GM12878 (cell line): Measurements from ENCODE around the gene PRDM1. TPM values are rescaled to one million over a fixed set of nuclear protein-coding genes. Genes with fewer than 3 reads are reported as not detected.

Experiments used
- ATAC-seq: fragments of 200-7000 bp; cut with Tn5 transposase; 3 replicates; pipeline ENCODE4 v1.9.1; 2020; ENCODE audit warnings: mild to moderate bottlenecking, moderate library complexity
- BruUV-seq: library from RNA; stranded (reverse); fragments of 400-500 nt; replicated peaks from 2 replicates; lab custom pipeline; 2021; lab: Mats Ljungman, UMichigan
- CTCF ChIA-PET: fragments of 300-600 bp; sonication (Branson Sonifier 250); formaldehyde crosslinking; extraction: SDS; loops from one replicate; lab custom pipeline; 2021; ENCODE audit warnings: inconsistent platforms; lab: Yijun Ruan, JAX
- POLR2A ChIA-PET: fragments of 350-600 bp; formaldehyde crosslinking; extraction: SDS; loops from one replicate; lab custom pipeline; 2021; ENCODE audit warnings: inconsistent platforms; lab: Charles Lee
- RAD21 ChIA-PET: fragments of 300-600 bp; sonication (Branson Sonifier 250); formaldehyde crosslinking; loops from one replicate; lab custom pipeline; 2023; ENCODE audit warnings: antibody characterized with exemption; ENCODE audit not compliant: unreplicated experiment; lab: Charles Lee
- SMC1A ChIA-PET: fragments of 300-600 bp; sonication (Branson Sonifier 250); formaldehyde crosslinking; loops from one replicate; lab custom pipeline; 2023; ENCODE audit not compliant: unreplicated experiment, uncharacterized antibody; lab: Charles Lee
- DNase-seq: peaks from one replicate; pipeline ENCODE4 v3.0.0-alpha.2; 2011; ENCODE audit warnings: low read depth, low spot score
- FAIRE-seq: peaks from 3 replicates; lab custom pipeline; 2011; peaks lifted over from hg19 to GRCh38; lab: Jason Lieb, UNC
- H2AFZ ChIP-seq: 2 replicates; pipeline ENCODE4 v1.6.0; 2011; ENCODE audit warnings: low read depth, low read length, control low read depth; ENCODE audit not compliant: control insufficient read depth
- H3K27ac ChIP-seq: 2 replicates; pipeline ENCODE4 v1.5.1; 2011; ENCODE audit warnings: control low read depth; ENCODE audit not compliant: control insufficient read depth, insufficient read depth
- H3K27me3 ChIP-seq, 2 experiments: replicated peaks in 1 of 2; 2 replicates each; pipeline versions ENCODE4 v1.6.0 to v1.6.1; 2011; ENCODE audit warnings: low read length in 1 of 2; ENCODE audit not compliant: control insufficient read depth in 2 of 2, insufficient read depth in 2 of 2
- H3K36me3 ChIP-seq, 2 experiments: 2 replicates each; pipeline ENCODE4 v1.5.1; 2011; ENCODE audit warnings: low read length in 1 of 2; ENCODE audit not compliant: control insufficient read depth in 2 of 2, insufficient read depth in 2 of 2
- H3K4me1 ChIP-seq: 2 replicates; pipeline ENCODE4 v1.6.1; 2011; ENCODE audit warnings: mild to moderate bottlenecking, low read length, moderate library complexity, mixed read lengths; ENCODE audit not compliant: control insufficient read depth, insufficient read depth
- H3K4me2 ChIP-seq: 2 replicates; pipeline ENCODE4 v1.6.0; 2011; ENCODE audit warnings: control low read depth; ENCODE audit not compliant: control insufficient read depth, insufficient read depth
- H3K4me3 ChIP-seq: fragments of 200-600 bp; sonication (generic); 2 replicates; pipeline ENCODE4 v1.5.1; 2016
- H3K79me2 ChIP-seq: 2 replicates; pipeline ENCODE4 v1.6.0; 2011; ENCODE audit warnings: low read length; ENCODE audit not compliant: control insufficient read depth, insufficient read depth
- H3K9ac ChIP-seq: 2 replicates; pipeline ENCODE4 v1.8.0; 2011; ENCODE audit warnings: low read length, control low read depth, mixed read lengths; ENCODE audit not compliant: control insufficient read depth, insufficient read depth
- H3K9me3 ChIP-seq: replicated peaks from 3 replicates; pipeline ENCODE4 v1.5.1; 2011; ENCODE audit warnings: mild to moderate bottlenecking, low read length; ENCODE audit not compliant: control insufficient read depth, insufficient read depth
- H4K20me1 ChIP-seq: 2 replicates; pipeline ENCODE4 v1.6.0; 2011; ENCODE audit not compliant: control insufficient read depth, insufficient read depth
- CREB1 ChIP-seq: IDR thresholded peaks from 2 replicates; pipeline ENCODE4 v1.6.1; 2012; ENCODE audit warnings: low read depth, mild to moderate bottlenecking, inconsistent platforms
- CUX1 ChIP-seq: IDR thresholded peaks from 2 replicates; pipeline ENCODE4 v1.6.1; 2012; ENCODE audit warnings: improper control_type of control experiment, low read depth, low read length; ENCODE audit not compliant: insufficient replicate concordance
- EP300 ChIP-seq, 2 experiments: fragments of 150-350 bp in 1 of 2; IDR thresholded peaks; 2 replicates each; pipeline ENCODE4 v1.6.1; 2011 to 2012; ENCODE audit warnings: low read depth in 2 of 2, low read length in 2 of 2, borderline replicate concordance in 1 of 2, improper control_type of control experiment in 1 of 2, inconsistent platforms in 1 of 2; ENCODE audit not compliant: control insufficient read depth in 1 of 2
- ESRRA ChIP-seq: IDR thresholded peaks from 2 replicates; pipeline ENCODE4 v1.6.1; 2012; ENCODE audit warnings: mild to moderate bottlenecking, low read length, improper control_type of control experiment
- GABPA ChIP-seq: IDR thresholded peaks from 2 replicates; pipeline ENCODE4 v1.6.1; 2014; ENCODE audit warnings: antibody characterized with exemption, low read depth, mild to moderate bottlenecking, inconsistent platforms
- HDGF ChIP-seq: fragments of 450-650 bp; IDR thresholded peaks from 2 replicates; pipeline ENCODE4 v1.6.1; 2016; ENCODE audit warnings: antibody characterized with exemption
- IKZF2 ChIP-seq, 2 experiments: fragments of 450-650 bp; IDR thresholded peaks; 2 replicates each; pipeline ENCODE4 v1.6.1; 2017; ENCODE audit warnings: mild to moderate bottlenecking in 2 of 2, moderate library complexity in 2 of 2
- PAX5 ChIP-seq: IDR thresholded peaks from 2 replicates; pipeline ENCODE4 v1.6.1; 2011; ENCODE audit warnings: low read depth, low read length, borderline replicate concordance
- REST ChIP-seq: IDR thresholded peaks from 2 replicates; pipeline ENCODE4 v1.6.1; 2012; ENCODE audit warnings: mild to moderate bottlenecking, low read depth, low read length
- RUNX3 ChIP-seq: IDR thresholded peaks from 2 replicates; pipeline ENCODE4 v1.6.1; 2012; ENCODE audit warnings: low read length, inconsistent platforms
- STAT1 ChIP-seq: fragments of 450-650 bp; conservative IDR thresholded peaks from 2 replicates; pipeline ENCODE4 v1.6.1; 2014; ENCODE audit warnings: antibody characterized with exemption, mild to moderate bottlenecking
- WGBS: methylation state at CpG from one replicate; pipeline ENCODE4 v1.1.6; 2016; ENCODE audit warnings: low lambda C conversion rate; ENCODE audit not compliant: insufficient replicate concordance, insufficient coverage; ENCODE audit errors: missing lambda C conversion rate; 5-methylcytosine and 5-hydroxymethylcytosine counted together
- in situ Hi-C: fragments of 300-500 bp; cut with MboI; formaldehyde crosslinking; loops from 9 replicates; pipeline ENCODE4 v1.14.3; 2018; ENCODE audit warnings: mixed read lengths
- intact Hi-C: fragments of 100-400 bp; cut with micrococcal nuclease; formaldehyde crosslinking; loops from one replicate; pipeline ENCODE4 v1.14.2; 2022; ENCODE audit not compliant: unreplicated experiment
- polyA plus RNA-seq, 11 experiments: library from polyadenylated mRNA; depleted of rRNA in 4 of 11; unstranded in 6 of 11; stranded (reverse) in 5 of 11; fragments of >200 nt; fragmentation: Nextera tagmentation in 4 of 11; fragmentation: Illumina TruSeq in 1 of 11; extraction: Ambion mirVana in 4 of 11; extraction: Trizol in 1 of 11; gene quantifications; 1 replicate in 1 of 11; 2 replicates in 10 of 11; pipeline versions ENCODE4 v1.2.1 to v1.2.3, GENCODE V29; 2011 to 2016; ENCODE audit warnings: inconsistent platforms in 2 of 11, missing spikeins in 2 of 11, low read depth in 1 of 11
- total RNA-seq, 4 experiments: library from RNA; depleted of rRNA in 3 of 4; stranded (reverse); fragments of >200 nt in 3 of 4; fragmentation: Illumina TruSeq in 1 of 4; extraction: Trizol in 1 of 4; gene quantifications; 2 replicates each; pipeline versions ENCODE4 v1.2.1 to v1.2.3, GENCODE V29; 2013 to 2021

The PRDM1 gene
- total and polyA plus RNA-seq, 10 of the 15 experiments (the other 5 are each of a cell fraction or from before 2014, with no cell fraction given) = 1.9 to 15.8 (median 4.1) TPM

GRCh38 chr6:106146852-106147351, 60.8 kb downstream of the PRDM1 start (continued):
- no peak for TF ChIP-seq GABPA
- peak; percentile 95 for TF ChIP-seq CUX1
- peak; percentile 44; the same call in 1 of the 2 replicates for TF ChIP-seq RUNX3
- peak; percentile 28; the same call in 1 of the 2 replicates for TF ChIP-seq PAX5
- TF ChIP-seq IKZF2 (IDR thresholded peaks at IDR 0.05) = peak; percentile 25 to 35; a peak in 2 of 4 replicates

- Histone ChIP-seq H3K36me3 (no peaks in the 10 kb centered on the region), H3K27ac (no peak overlapping the region), H3K79me2 (no peaks in the 10 kb centered on the region), H3K4me3 (no peak overlapping the region), H3K9me3 (no peaks in the 10 kb centered on the region), H2AFZ (no peak overlapping the region), H4K20me1 (no peaks in the 10 kb centered on the region), H3K4me1 (peaks cover 40% of the 10 kb centered on the region), H3K9ac (no peak overlapping the region), H3K27me3 (no peaks in the 10 kb centered on the region), H3K4me2 (no peak overlapping the region)
- ChIA-PET RAD21 (interaction anchor here (0.9 to 8.7 kb wide), 6 partner anchors 9 to 76 kb away, joined by 3 to 90 read pairs (median 4); no protein-coding TSS in a partner anchor), POLR2A (interaction anchor here (0.5 to 1.3 kb wide), 2 partner anchors 17 to 20 kb away, joined by 3 to 4 read pairs; no protein-coding TSS in a partner anchor), CTCF (interaction anchor here (0.8 to 3.2 kb wide), 5 partner anchors 9 to 76 kb away, joined by 3 to 27 read pairs (median 3); no protein-coding TSS in a partner anchor), SMC1A (interaction anchor here (1.3 to 18.2 kb wide), 9 partner anchors 9 to 61 kb away, joined by 3 to 217 read pairs (median 11); partner anchors contain the start of gene PRDM1)
- WGBS = 79% methylated on average over 2 of the region's 2 CpGs
- BruUV-seq = no TSS peak
- ATAC-seq (no peak), DNase-seq (no peak), FAIRE-seq (no peak)
- in situ Hi-C loops (no loop called here), intact Hi-C loops (no loop called here)
- no peak for TF ChIP-seq HDGF
- TF ChIP-seq STAT1 = no peak
- no peak for TF ChIP-seq ESRRA
- no peak for TF ChIP-seq EP300 (IDR thresholded peaks at IDR 0.05; ENCODE audit: borderline replicate concordance in 1 of 2, control insufficient read depth in 1 of 2, low read depth in 2 of 2, low read length in 2 of 2)
- no peak for TF ChIP-seq REST
- no peak for TF ChIP-seq CREB1
Measured at GRCh38 chr6:106147476-106147875, 61.3 kb downstream of the PRDM1 start.
